Activated CD8-positive, alpha-beta memory T cell treated with anti-CD3 and anti-CD28 coated beads, Interleukin-2, amount 50 U/mL, for 4 hours (primary cell): ENCODE data around the gene ARHGEF9.
A peak's percentile ranks its signal among the peaks of the same experiment; 100 is the strongest.
"Not testable (repeated sequence)": the region's sequence is repeated elsewhere in the genome, so short reads cannot be mapped to it uniquely, and the experiment has no call there.

Source experiments
- DNase-seq: peaks from one replicate; pipeline ENCODE4 v3.0.0-alpha.2; 2020

The ARHGEF9 gene

GRCh38 chrX:63784902-63785707 lies at the start of gene ARHGEF9:
ARHGEF9 (minus strand) TSS chrX:63785214; CDS start chrX:63785145, 69 bp downstream.
- DNase-seq = no peak

- DNase-seq = not testable (repeated sequence)
These were observed 40.4 kb upstream of the ARHGEF9 start for GRCh38 chrX:63825446-63825845.

- no peak for DNase-seq
These were observed 33.1 kb upstream of the ARHGEF9 start for GRCh38 chrX:63818156-63818555.

- no peak for DNase-seq
These were observed 32.7 kb upstream of the ARHGEF9 start for GRCh38 chrX:63817696-63818095.

- no peak for DNase-seq
These were observed 27.8 kb upstream of the ARHGEF9 start for GRCh38 chrX:63812823-63813222.

GRCh38 chrX:63810746-63811145 lies 25.7 kb upstream of the ARHGEF9 start:
- no peak for DNase-seq

GRCh38 chrX:63809173-63809572 lies 24.2 kb upstream of the ARHGEF9 start:
- DNase-seq = no peak

GRCh38 chrX:63795406-63795805 lies 10.4 kb upstream of the ARHGEF9 start:
- DNase-seq = not testable (repeated sequence)

GRCh38 chrX:63785708-63786040 lies 660 bp upstream of the ARHGEF9 start:
- no peak for DNase-seq

GRCh38 chrX:63784346-63784901 lies 590 bp downstream of the ARHGEF9 start:
- no peak for DNase-seq

GRCh38 chrX:63782515-63782914 lies 2.5 kb downstream of the ARHGEF9 start:
- DNase-seq = no peak

- no peak for DNase-seq
These were observed 16.3 kb downstream of the ARHGEF9 start for GRCh38 chrX:63768760-63769159.

- DNase-seq = no peak
These were observed 19.3 kb downstream of the ARHGEF9 start for GRCh38 chrX:63765712-63766111.

GRCh38 chrX:63764946-63765345 lies 20.1 kb downstream of the ARHGEF9 start:
- DNase-seq = no peak

- no peak for DNase-seq
These were observed 23.4 kb downstream of the ARHGEF9 start for GRCh38 chrX:63761639-63762038.

GRCh38 chrX:63758011-63758410 lies 27.0 kb downstream of the ARHGEF9 start:
- no peak for DNase-seq

- no peak for DNase-seq
These were observed 29.1 kb downstream of the ARHGEF9 start for GRCh38 chrX:63755892-63756291.

- peak; percentile 85 for DNase-seq
These were observed 30.0 kb downstream of the ARHGEF9 start for GRCh38 chrX:63754860-63755579.

- DNase-seq = peak; percentile 25
These were observed 30.7 kb downstream of the ARHGEF9 start for GRCh38 chrX:63754136-63754859.

GRCh38 chrX:63751481-63751880 lies 33.5 kb downstream of the ARHGEF9 start:
- DNase-seq = no peak

- DNase-seq = no peak
These were observed 34.2 kb downstream of the ARHGEF9 start for GRCh38 chrX:63750811-63751210.

GRCh38 chrX:63747331-63747730 lies 37.7 kb downstream of the ARHGEF9 start:
- no peak for DNase-seq

GRCh38 chrX:63746715-63747114 lies 38.3 kb downstream of the ARHGEF9 start:
- DNase-seq = no peak
